Upper lobe of left lung (tissue), 4 donors: ENCODE data around the gene ACSS2.

Experiments used
- EP300 ChIP-seq, 4 donors: sonication (generic); formaldehyde crosslinking; IDR thresholded peaks; one replicate each; pipeline ENCODE4 v1.5.1; 2017; ENCODE audit warnings: antibody characterized with exemption in 4 of 4, control low read depth in 2 of 4
- POLR2A ChIP-seq, 4 donors: fragments of 450-650 bp; IDR thresholded peaks; one replicate each; pipeline ENCODE4 v1.5.1; 2016 to 2017; ENCODE audit warnings: antibody characterized with exemption in 4 of 4, mild to moderate bottlenecking in 2 of 4
- POLR2AphosphoS5 ChIP-seq, 2 donors: sonication (generic); formaldehyde crosslinking; IDR thresholded peaks; one replicate each; pipeline ENCODE4 v1.5.1; 2017; ENCODE audit warnings: antibody characterized with exemption in 2 of 2
- TF ChIP-seq, protein P1 (sequence below), 6 experiments: fragments of 450-650 bp in 4 of 6; fragments of 200-600 bp in 2 of 6; sonication (generic) in 2 of 6; IDR thresholded peaks; one replicate each; pipeline ENCODE4 v1.5.1; 2016 to 2019; ENCODE audit warnings: antibody characterized with exemption in 6 of 6

DNA sequence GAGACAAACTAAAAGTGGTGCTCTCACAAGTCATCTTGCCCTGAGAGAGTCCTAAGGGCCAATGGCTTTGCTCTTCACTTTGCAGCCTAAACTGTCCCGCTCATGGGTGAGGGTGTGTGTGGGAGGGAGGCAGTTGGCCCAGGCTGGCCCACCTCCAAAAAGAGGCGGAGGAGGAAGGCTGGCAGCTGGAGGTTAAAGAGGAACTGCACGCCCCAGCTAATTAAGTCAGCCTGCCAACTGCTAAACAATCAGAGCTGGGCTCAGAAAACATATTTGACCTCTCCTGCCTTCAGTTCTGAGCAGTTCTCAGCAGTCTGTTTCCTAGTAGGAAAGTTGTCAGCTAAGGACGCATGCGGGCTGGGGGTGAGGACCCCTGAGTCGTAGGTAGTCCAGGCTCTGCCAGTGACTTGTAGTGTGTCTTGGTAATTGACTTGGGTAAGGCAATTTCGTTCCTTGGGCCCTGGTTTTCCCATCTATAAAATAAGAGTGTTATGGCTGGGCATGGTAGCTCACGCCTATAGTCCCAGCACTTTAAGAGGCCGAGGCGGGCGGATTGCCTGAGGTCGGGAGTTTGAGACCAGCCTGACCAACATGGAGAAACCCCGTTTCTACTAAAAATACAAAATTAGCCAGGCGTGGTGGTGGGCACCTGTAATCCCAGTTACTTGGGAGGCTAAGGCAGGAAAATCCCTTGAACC is 62.2 kb downstream of the ACSS2 start:
- no peak for TF ChIP-seq POLR2A (IDR thresholded peaks at IDR 0.05)
- TF ChIP-seq, protein P1, sequence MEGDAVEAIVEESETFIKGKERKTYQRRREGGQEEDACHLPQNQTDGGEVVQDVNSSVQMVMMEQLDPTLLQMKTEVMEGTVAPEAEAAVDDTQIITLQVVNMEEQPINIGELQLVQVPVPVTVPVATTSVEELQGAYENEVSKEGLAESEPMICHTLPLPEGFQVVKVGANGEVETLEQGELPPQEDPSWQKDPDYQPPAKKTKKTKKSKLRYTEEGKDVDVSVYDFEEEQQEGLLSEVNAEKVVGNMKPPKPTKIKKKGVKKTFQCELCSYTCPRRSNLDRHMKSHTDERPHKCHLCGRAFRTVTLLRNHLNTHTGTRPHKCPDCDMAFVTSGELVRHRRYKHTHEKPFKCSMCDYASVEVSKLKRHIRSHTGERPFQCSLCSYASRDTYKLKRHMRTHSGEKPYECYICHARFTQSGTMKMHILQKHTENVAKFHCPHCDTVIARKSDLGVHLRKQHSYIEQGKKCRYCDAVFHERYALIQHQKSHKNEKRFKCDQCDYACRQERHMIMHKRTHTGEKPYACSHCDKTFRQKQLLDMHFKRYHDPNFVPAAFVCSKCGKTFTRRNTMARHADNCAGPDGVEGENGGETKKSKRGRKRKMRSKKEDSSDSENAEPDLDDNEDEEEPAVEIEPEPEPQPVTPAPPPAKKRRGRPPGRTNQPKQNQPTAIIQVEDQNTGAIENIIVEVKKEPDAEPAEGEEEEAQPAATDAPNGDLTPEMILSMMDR (IDR thresholded peaks at IDR 0.05) = no peak
- no peak for TF ChIP-seq POLR2AphosphoS5 (IDR thresholded peaks at IDR 0.05)
- TF ChIP-seq EP300 (IDR thresholded peaks at IDR 0.05) = no peak
